HEK293 (cell line): Measurements from ENCODE around the gene ZNF775.

Experiments
- ZNF121 ChIP-seq: fragments of 450-650 bp; formaldehyde crosslinking; IDR thresholded peaks from 2 replicates; pipeline ENCODE4 v1.5.1; 2016; ENCODE audit warnings: missing biosample characterization, missing genetic modification characterization
- TF ChIP-seq, protein P1 (sequence below): fragments of 450-650 bp; formaldehyde crosslinking; IDR thresholded peaks from 2 replicates; pipeline ENCODE4 v1.5.1; 2016; ENCODE audit warnings: missing biosample characterization, missing genetic modification characterization
- TF ChIP-seq, protein P2 (sequence below): fragments of 450-650 bp; formaldehyde crosslinking; IDR thresholded peaks from 2 replicates; pipeline ENCODE4 v1.5.1; 2016; ENCODE audit warnings: missing biosample characterization, missing genetic modification characterization

DNA sequence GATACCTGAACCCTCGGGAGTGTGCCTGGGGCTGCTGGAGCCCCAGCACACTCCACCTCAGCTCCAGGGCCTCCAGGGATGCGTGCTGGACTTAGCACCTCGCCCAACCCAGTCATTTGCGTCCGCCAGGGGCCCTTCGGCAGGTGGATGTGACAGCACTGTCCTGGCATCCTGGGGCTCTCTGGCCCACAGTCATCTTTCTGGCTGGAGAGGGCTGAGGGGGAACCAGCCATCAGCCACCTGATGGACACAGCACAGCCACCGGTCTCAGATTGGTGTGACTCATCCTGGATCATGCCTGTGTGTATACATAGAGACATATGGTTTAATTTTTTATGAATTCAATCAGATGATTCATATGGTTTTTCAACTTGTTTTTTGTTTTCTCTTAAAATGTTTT lies 11.1 kb downstream of the ZNF775 start:
- no peak for TF ChIP-seq ZNF121
- TF ChIP-seq, protein P1, sequence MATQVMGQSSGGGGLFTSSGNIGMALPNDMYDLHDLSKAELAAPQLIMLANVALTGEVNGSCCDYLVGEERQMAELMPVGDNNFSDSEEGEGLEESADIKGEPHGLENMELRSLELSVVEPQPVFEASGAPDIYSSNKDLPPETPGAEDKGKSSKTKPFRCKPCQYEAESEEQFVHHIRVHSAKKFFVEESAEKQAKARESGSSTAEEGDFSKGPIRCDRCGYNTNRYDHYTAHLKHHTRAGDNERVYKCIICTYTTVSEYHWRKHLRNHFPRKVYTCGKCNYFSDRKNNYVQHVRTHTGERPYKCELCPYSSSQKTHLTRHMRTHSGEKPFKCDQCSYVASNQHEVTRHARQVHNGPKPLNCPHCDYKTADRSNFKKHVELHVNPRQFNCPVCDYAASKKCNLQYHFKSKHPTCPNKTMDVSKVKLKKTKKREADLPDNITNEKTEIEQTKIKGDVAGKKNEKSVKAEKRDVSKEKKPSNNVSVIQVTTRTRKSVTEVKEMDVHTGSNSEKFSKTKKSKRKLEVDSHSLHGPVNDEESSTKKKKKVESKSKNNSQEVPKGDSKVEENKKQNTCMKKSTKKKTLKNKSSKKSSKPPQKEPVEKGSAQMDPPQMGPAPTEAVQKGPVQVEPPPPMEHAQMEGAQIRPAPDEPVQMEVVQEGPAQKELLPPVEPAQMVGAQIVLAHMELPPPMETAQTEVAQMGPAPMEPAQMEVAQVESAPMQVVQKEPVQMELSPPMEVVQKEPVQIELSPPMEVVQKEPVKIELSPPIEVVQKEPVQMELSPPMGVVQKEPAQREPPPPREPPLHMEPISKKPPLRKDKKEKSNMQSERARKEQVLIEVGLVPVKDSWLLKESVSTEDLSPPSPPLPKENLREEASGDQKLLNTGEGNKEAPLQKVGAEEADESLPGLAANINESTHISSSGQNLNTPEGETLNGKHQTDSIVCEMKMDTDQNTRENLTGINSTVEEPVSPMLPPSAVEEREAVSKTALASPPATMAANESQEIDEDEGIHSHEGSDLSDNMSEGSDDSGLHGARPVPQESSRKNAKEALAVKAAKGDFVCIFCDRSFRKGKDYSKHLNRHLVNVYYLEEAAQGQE, result no peak
- TF ChIP-seq, protein P2, sequence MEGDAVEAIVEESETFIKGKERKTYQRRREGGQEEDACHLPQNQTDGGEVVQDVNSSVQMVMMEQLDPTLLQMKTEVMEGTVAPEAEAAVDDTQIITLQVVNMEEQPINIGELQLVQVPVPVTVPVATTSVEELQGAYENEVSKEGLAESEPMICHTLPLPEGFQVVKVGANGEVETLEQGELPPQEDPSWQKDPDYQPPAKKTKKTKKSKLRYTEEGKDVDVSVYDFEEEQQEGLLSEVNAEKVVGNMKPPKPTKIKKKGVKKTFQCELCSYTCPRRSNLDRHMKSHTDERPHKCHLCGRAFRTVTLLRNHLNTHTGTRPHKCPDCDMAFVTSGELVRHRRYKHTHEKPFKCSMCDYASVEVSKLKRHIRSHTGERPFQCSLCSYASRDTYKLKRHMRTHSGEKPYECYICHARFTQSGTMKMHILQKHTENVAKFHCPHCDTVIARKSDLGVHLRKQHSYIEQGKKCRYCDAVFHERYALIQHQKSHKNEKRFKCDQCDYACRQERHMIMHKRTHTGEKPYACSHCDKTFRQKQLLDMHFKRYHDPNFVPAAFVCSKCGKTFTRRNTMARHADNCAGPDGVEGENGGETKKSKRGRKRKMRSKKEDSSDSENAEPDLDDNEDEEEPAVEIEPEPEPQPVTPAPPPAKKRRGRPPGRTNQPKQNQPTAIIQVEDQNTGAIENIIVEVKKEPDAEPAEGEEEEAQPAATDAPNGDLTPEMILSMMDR, result no peak
